HG02610 (cell line): ENCODE results near the gene SMAD3.
"Not testable (repeated sequence)": the region's sequence is repeated elsewhere in the genome, so short reads cannot be mapped to it uniquely, and the experiment has no call there.

ENCODE experiments used
- ATAC-seq: cut with Tn5 transposase; IDR thresholded peaks from one replicate; pipeline ENCODE4 v1.9.1; 2021; ENCODE audit warnings: mild to moderate bottlenecking, moderate library complexity; ENCODE audit not compliant: unreplicated experiment

SMAD3 gene

GRCh38 chr15:67065531-67066005 lies at the start of gene SMAD3:
Gene SMAD3 (plus strand): TSS chr15:67065602. CDS start chr15:67066155, 553 bp downstream.
- ATAC-seq: peak; percentile 68

GRCh38 chr15:67017311-67017710 lies 48.1 kb upstream of the SMAD3 start:
- no peak for ATAC-seq

GRCh38 chr15:67018026-67018425 lies 47.4 kb upstream of the SMAD3 start:
- no peak for ATAC-seq

- ATAC-seq: no peak
Observed at GRCh38 chr15:67018441-67018840, 47.0 kb upstream of the SMAD3 start.

- ATAC-seq: no peak
Observed at GRCh38 chr15:67019069-67019468, 46.3 kb upstream of the SMAD3 start.

- no peak for ATAC-seq
Observed at GRCh38 chr15:67019884-67020520, 45.4 kb upstream of the SMAD3 start.

- not testable (repeated sequence) for ATAC-seq
Observed at GRCh38 chr15:67020668-67021067, 44.7 kb upstream of the SMAD3 start.

GRCh38 chr15:67021455-67021854 lies 43.9 kb upstream of the SMAD3 start:
- no peak for ATAC-seq

GRCh38 chr15:67022587-67023105 lies 42.8 kb upstream of the SMAD3 start:
- no peak for ATAC-seq

GRCh38 chr15:67023517-67024313 lies 41.7 kb upstream of the SMAD3 start:
- no peak for ATAC-seq

GRCh38 chr15:67024314-67024997 lies 40.9 kb upstream of the SMAD3 start:
- no peak for ATAC-seq

GRCh38 chr15:67024998-67025368 lies 40.4 kb upstream of the SMAD3 start:
- ATAC-seq: no peak

GRCh38 chr15:67025719-67026609 lies 39.4 kb upstream of the SMAD3 start:
- ATAC-seq: no peak

GRCh38 chr15:67026610-67026967 lies 38.8 kb upstream of the SMAD3 start:
- ATAC-seq: no peak

- ATAC-seq: not testable (repeated sequence)
Observed at GRCh38 chr15:67028440-67028839, 37.0 kb upstream of the SMAD3 start.

GRCh38 chr15:67030036-67030762 lies 35.2 kb upstream of the SMAD3 start:
- no peak for ATAC-seq

GRCh38 chr15:67031331-67031730 lies 34.1 kb upstream of the SMAD3 start:
- ATAC-seq: no peak

- no peak for ATAC-seq
Observed at GRCh38 chr15:67032608-67033007, 32.8 kb upstream of the SMAD3 start.

- ATAC-seq: no peak
Observed at GRCh38 chr15:67033012-67033411, 32.4 kb upstream of the SMAD3 start.

- ATAC-seq: no peak
Observed at GRCh38 chr15:67033571-67034044, 31.8 kb upstream of the SMAD3 start.
